Osteocyte (in vitro differentiated cells): ENCODE data around the gene SAMSN1. TPM values are rescaled to one million over a fixed set of nuclear protein-coding genes. Genes with fewer than 3 reads are reported as not detected.
"Not testable (repeated sequence)": the region's sequence is repeated elsewhere in the genome, so short reads cannot be mapped to it uniquely, and the experiment has no call there.

Experiments
- DNase-seq: peaks from one replicate; pipeline ENCODE4 v3.0.0; 2021; ENCODE audit warnings: mixed read lengths; ENCODE audit not compliant: unreplicated experiment; ENCODE audit errors: extremely low spot score
- H3K27ac Mint-ChIP-seq: one replicate; pipeline ENCODE4 v1.8.0; 2021; ENCODE audit warnings: mild to moderate bottlenecking, mixed read lengths; ENCODE audit not compliant: unreplicated experiment
- H3K27me3 Mint-ChIP-seq: one replicate; pipeline ENCODE4 v1.8.0; 2021; ENCODE audit warnings: mixed read lengths; ENCODE audit not compliant: unreplicated experiment
- H3K36me3 Mint-ChIP-seq: one replicate; pipeline ENCODE4 v1.8.0; 2021; ENCODE audit warnings: mixed read lengths; ENCODE audit not compliant: unreplicated experiment
- H3K4me1 Mint-ChIP-seq: one replicate; pipeline ENCODE4 v1.8.0; 2021; ENCODE audit warnings: mixed read lengths; ENCODE audit not compliant: unreplicated experiment
- H3K4me3 Mint-ChIP-seq: one replicate; pipeline ENCODE4 v1.8.0; 2021; ENCODE audit warnings: mild to moderate bottlenecking, moderate library complexity, mixed read lengths; ENCODE audit not compliant: unreplicated experiment
- H3K9me3 Mint-ChIP-seq: one replicate; pipeline ENCODE4 v1.8.0; 2021; ENCODE audit warnings: mixed read lengths; ENCODE audit not compliant: unreplicated experiment
- CTCF ChIP-seq: fragments of 200-600 bp; sonication (generic); IDR thresholded peaks from 2 replicates; pipeline ENCODE4 v1.5.0; 2021; ENCODE audit warnings: antibody characterized with exemption, mild to moderate bottlenecking, moderate library complexity
- total RNA-seq: library from RNA; stranded (reverse); gene quantifications from 2 replicates; pipeline ENCODE4 v1.2.1, GENCODE V29; 2021

Gene SAMSN1
- total RNA-seq, 1 donor from 2014 or later = not detected

GRCh38 chr21:14523234-14523633 lies 22.9 kb downstream of the SAMSN1 start:
- H3K27me3 Mint-ChIP-seq = no peaks in the 10 kb centered on the region
- H3K27ac Mint-ChIP-seq = no peak overlapping the region
- H3K36me3 Mint-ChIP-seq = no peaks in the 10 kb centered on the region
- no peak for DNase-seq
- TF ChIP-seq CTCF = no peak
- H3K4me1 Mint-ChIP-seq = no peaks in the 10 kb centered on the region
- H3K9me3 Mint-ChIP-seq = peaks cover 4% of the 10 kb centered on the region
- H3K4me3 Mint-ChIP-seq = no peak overlapping the region

GRCh38 chr21:14522736-14523135 lies 23.4 kb downstream of the SAMSN1 start:
- H3K36me3 Mint-ChIP-seq = no peaks in the 10 kb centered on the region
- no peak overlapping the region for H3K4me3 Mint-ChIP-seq
- DNase-seq = no peak
- H3K27ac Mint-ChIP-seq = no peak overlapping the region
- H3K27me3 Mint-ChIP-seq = no peaks in the 10 kb centered on the region
- TF ChIP-seq CTCF = no peak
- H3K9me3 Mint-ChIP-seq = peaks cover 4% of the 10 kb centered on the region
- no peaks in the 10 kb centered on the region for H3K4me1 Mint-ChIP-seq

- no peaks in the 10 kb centered on the region for H3K36me3 Mint-ChIP-seq
- no peak for DNase-seq
- H3K4me3 Mint-ChIP-seq = no peak overlapping the region
- no peak for TF ChIP-seq CTCF
- no peaks in the 10 kb centered on the region for H3K4me1 Mint-ChIP-seq
- H3K27me3 Mint-ChIP-seq = no peaks in the 10 kb centered on the region
- H3K9me3 Mint-ChIP-seq = peaks cover 8% of the 10 kb centered on the region
- no peak overlapping the region for H3K27ac Mint-ChIP-seq
These were observed 25.6 kb downstream of the SAMSN1 start for GRCh38 chr21:14520535-14520934.

- Mint-ChIP-seq H3K9me3 (peaks cover 21% of the 10 kb centered on the region), H3K4me1 (no peaks in the 10 kb centered on the region)
- DNase-seq = no peak
These were observed 27.1 kb downstream of the SAMSN1 start for GRCh38 chr21:14519000-14519399.

GRCh38 chr21:14513804-14514203 lies 32.3 kb downstream of the SAMSN1 start:
- no peak for TF ChIP-seq CTCF

More at GRCh38 chr21:14519000-14519399, 27.1 kb downstream of the SAMSN1 start:
- H3K27me3 Mint-ChIP-seq = no peaks in the 10 kb centered on the region
- no peaks in the 10 kb centered on the region for H3K36me3 Mint-ChIP-seq
- no peak overlapping the region for H3K27ac Mint-ChIP-seq
- TF ChIP-seq CTCF = no peak
- no peak overlapping the region for H3K4me3 Mint-ChIP-seq

GRCh38 chr21:14506859-14507457 lies 39.2 kb downstream of the SAMSN1 start:
- H3K27me3 Mint-ChIP-seq, H3K4me3 Mint-ChIP-seq, H3K36me3 Mint-ChIP-seq, H3K27ac Mint-ChIP-seq, DNase-seq, H3K4me1 Mint-ChIP-seq: not testable (repeated sequence)
- peaks cover 62% of the 10 kb centered on the region for H3K9me3 Mint-ChIP-seq

More at GRCh38 chr21:14513804-14514203, 32.3 kb downstream of the SAMSN1 start:
- H3K27ac Mint-ChIP-seq = no peak overlapping the region
- H3K9me3 Mint-ChIP-seq = peaks cover 39% of the 10 kb centered on the region
- DNase-seq = no peak
- no peaks in the 10 kb centered on the region for H3K4me1 Mint-ChIP-seq
- H3K36me3 Mint-ChIP-seq = no peaks in the 10 kb centered on the region
- H3K4me3 Mint-ChIP-seq = no peak overlapping the region
- no peaks in the 10 kb centered on the region for H3K27me3 Mint-ChIP-seq
